H9 (cell line): ENCODE data around the gene CYP2D6. TPM values are rescaled to one million over a fixed set of nuclear protein-coding genes. Genes with fewer than 3 reads are reported as not detected.

Source experiments
- DNase-seq: peaks from one replicate; pipeline ENCODE4 v3.0.0-alpha.2; 2017
- H2AFZ ChIP-seq: one replicate; pipeline ENCODE4 v1.6.1; 2013; ENCODE audit warnings: mild to moderate bottlenecking, low read length, control low read depth, moderate library complexity
- H2AK5ac ChIP-seq: 2 replicates; pipeline ENCODE4 v1.6.1; 2013; ENCODE audit warnings: low read length, control low read depth, mixed read lengths; ENCODE audit not compliant: insufficient read length
- H2BK120ac ChIP-seq: one replicate; pipeline ENCODE4 v1.6.1; 2013; ENCODE audit warnings: low read depth, mild to moderate bottlenecking, low read length, control low read depth, inconsistent platforms; ENCODE audit not compliant: poor library complexity, severe bottlenecking
- H2BK12ac ChIP-seq: 2 replicates; pipeline ENCODE4 v1.6.1; 2013; ENCODE audit warnings: low read length, control low read depth, mixed read lengths, low read depth; ENCODE audit not compliant: insufficient read length
- H2BK15ac ChIP-seq: 2 replicates; pipeline ENCODE4 v1.6.1; 2013; ENCODE audit warnings: low read depth, low read length, control low read depth
- H2BK20ac ChIP-seq: one replicate; pipeline ENCODE4 v1.6.1; 2013; ENCODE audit warnings: low read depth, mild to moderate bottlenecking, low read length, control low read depth, inconsistent platforms; ENCODE audit not compliant: poor library complexity, severe bottlenecking
- H2BK5ac ChIP-seq: 2 replicates; pipeline ENCODE4 v1.6.1; 2013; ENCODE audit warnings: low read length, control low read depth, mixed read lengths; ENCODE audit not compliant: insufficient read length
- H3K14ac ChIP-seq: 2 replicates; pipeline ENCODE4 v1.6.1; 2013; ENCODE audit warnings: low read length, control low read depth; ENCODE audit not compliant: insufficient read depth
- H3K18ac ChIP-seq: 2 replicates; pipeline ENCODE4 v1.6.1; 2013; ENCODE audit warnings: low read depth, mild to moderate bottlenecking, mixed read lengths, low read length, control low read depth; ENCODE audit not compliant: insufficient read length
- H3K23ac ChIP-seq: 2 replicates; pipeline ENCODE4 v1.6.1; 2013; ENCODE audit warnings: low read length, control low read depth, mixed read lengths, low read depth; ENCODE audit not compliant: insufficient read length
- H3K23me2 ChIP-seq: 2 replicates; pipeline ENCODE4 v1.6.1; 2013; ENCODE audit warnings: low read depth, mild to moderate bottlenecking, mixed read lengths, low read length, control low read depth; ENCODE audit not compliant: insufficient read length, poor library complexity, severe bottlenecking
- H3K27ac ChIP-seq: 2 replicates; pipeline ENCODE4 v1.5.1; 2013; ENCODE audit warnings: low read length, control low read depth, mixed read lengths, low read depth; ENCODE audit not compliant: insufficient read length
- H3K27me3 ChIP-seq: 2 replicates; pipeline ENCODE4 v1.6.1; 2013; ENCODE audit warnings: low read length, control low read depth, inconsistent platforms; ENCODE audit not compliant: insufficient read depth
- H3K4ac ChIP-seq: 2 replicates; pipeline ENCODE4 v1.6.1; 2013; ENCODE audit warnings: low read depth, mild to moderate bottlenecking, control low read depth, inconsistent platforms, low read length, moderate library complexity
- H3K4me1 ChIP-seq: 2 replicates; pipeline ENCODE4 v1.6.1; 2013; ENCODE audit warnings: low read length, control low read depth, inconsistent platforms; ENCODE audit not compliant: insufficient read depth
- H3K4me2 ChIP-seq: 2 replicates; pipeline ENCODE4 v1.6.1; 2013; ENCODE audit warnings: low read length, control low read depth, mixed read lengths; ENCODE audit not compliant: insufficient read length, insufficient read depth
- H3K56ac ChIP-seq: 2 replicates; pipeline ENCODE4 v1.6.1; 2013; ENCODE audit warnings: low read depth, mild to moderate bottlenecking, mixed read lengths, low read length, control low read depth; ENCODE audit not compliant: insufficient read length
- H3K79me1 ChIP-seq: 2 replicates; pipeline ENCODE4 v1.6.1; 2013; ENCODE audit warnings: low read depth, mild to moderate bottlenecking, moderate library complexity, low read length, control low read depth, inconsistent platforms; ENCODE audit not compliant: insufficient read depth, poor library complexity, severe bottlenecking
- H3K79me2 ChIP-seq: 2 replicates; pipeline ENCODE4 v1.6.1; 2013; ENCODE audit warnings: low read length, control low read depth, inconsistent platforms; ENCODE audit not compliant: insufficient read depth
- H3K9ac ChIP-seq: 2 replicates; pipeline ENCODE4 v1.6.1; 2013; ENCODE audit warnings: low read length, control low read depth, mixed read lengths; ENCODE audit not compliant: insufficient read length; ENCODE audit errors: extremely low read depth
- H3K9me3 ChIP-seq: one replicate; pipeline ENCODE4 v1.6.1; 2013; ENCODE audit warnings: low read depth, low read length, inconsistent platforms; ENCODE audit not compliant: control insufficient read depth
- H3T11ph ChIP-seq: one replicate; pipeline ENCODE4 v1.6.1; 2013; ENCODE audit warnings: mild to moderate bottlenecking, low read length, control low read depth, inconsistent platforms
- H4K20me1 ChIP-seq: one replicate; pipeline ENCODE4 v1.6.1; 2013; ENCODE audit not compliant: control insufficient read depth, insufficient read length, insufficient read depth
- H4K5ac ChIP-seq: 2 replicates; pipeline ENCODE4 v1.6.1; 2013; ENCODE audit warnings: low read depth, mild to moderate bottlenecking, mixed read lengths, low read length, control low read depth; ENCODE audit not compliant: insufficient read length
- H4K8ac ChIP-seq: replicated peaks from 2 replicates; pipeline ENCODE4 v1.6.1; 2013; ENCODE audit warnings: low read length, control low read depth, mixed read lengths, low read depth; ENCODE audit not compliant: insufficient read length
- H4K91ac ChIP-seq: 2 replicates; pipeline ENCODE4 v1.6.1; 2013; ENCODE audit warnings: low read depth, mild to moderate bottlenecking, moderate library complexity, mixed read lengths, low read length, control low read depth; ENCODE audit not compliant: insufficient read length
- H3K27ac Mint-ChIP-seq, 3 experiments: 2 replicates in 2 of 3; 3 replicates in 1 of 3; pipeline ENCODE4 v1.8.0; 2020 to 2021; ENCODE audit warnings: mixed read lengths in 3 of 3, mild to moderate bottlenecking in 1 of 3, moderate library complexity in 1 of 3
- H3K27me3 Mint-ChIP-seq: 2 replicates; pipeline ENCODE4 v1.8.0; 2021; ENCODE audit warnings: low read depth, mild to moderate bottlenecking, moderate library complexity, mixed read lengths
- H3K36me3 Mint-ChIP-seq, 3 experiments: 2 replicates in 2 of 3; 3 replicates in 1 of 3; pipeline ENCODE4 v1.8.0; 2020 to 2021; ENCODE audit warnings: low read depth in 3 of 3, mixed read lengths in 3 of 3; ENCODE audit not compliant: insufficient read depth in 1 of 3
- H3K4me1 Mint-ChIP-seq, 2 experiments: 2 replicates each; pipeline ENCODE4 v1.8.0; 2020; ENCODE audit warnings: mixed read lengths in 2 of 2
- H3K4me3 Mint-ChIP-seq, 2 experiments: 2 replicates in 1 of 2; 3 replicates in 1 of 2; pipeline ENCODE4 v1.8.0; 2020 to 2021; ENCODE audit warnings: mild to moderate bottlenecking in 2 of 2, mixed read lengths in 2 of 2, moderate library complexity in 1 of 2
- H3K9me3 Mint-ChIP-seq, 2 experiments: 2 replicates in 1 of 2; 3 replicates in 1 of 2; pipeline ENCODE4 v1.8.0; 2020; ENCODE audit warnings: mild to moderate bottlenecking in 2 of 2, mixed read lengths in 2 of 2, moderate library complexity in 1 of 2
- CTCF ChIP-seq: fragments of 200-600 bp; sonication (generic); conservative IDR thresholded peaks from 3 replicates; pipeline ENCODE4 v1.8.0; 2021; ENCODE audit warnings: antibody characterized with exemption, mild to moderate bottlenecking
- WGBS: extraction: QIAGEN DNeasy Blood & Tissue Kit; methylation state at CpG from one replicate; pipeline ENCODE4 v1.1.7; 2013; ENCODE audit warnings: missing lambda C conversion rate, low lambda C conversion rate, mixed read lengths; ENCODE audit not compliant: insufficient read length; ENCODE audit errors: extremely low coverage; 5-methylcytosine and 5-hydroxymethylcytosine counted together
- total RNA-seq: library from RNA; stranded (reverse); gene quantifications from 2 replicates; pipeline ENCODE4 v1.2.1, GENCODE V29; 2021

Gene CYP2D6
- total RNA-seq, 1 experiment from 2014 or later, result 2.3 TPM

- Histone ChIP-seq H2BK120ac (no peak overlapping the region), H3K23ac (no peak overlapping the region), H2AFZ (no peak overlapping the region), H3T11ph (no peak overlapping the region), H3K79me2 (no peaks in the 10 kb centered on the region), H3K4ac (no peak overlapping the region), H2BK20ac (no peak overlapping the region), H3K4me2 (no peak overlapping the region), H3K27me3 (no peaks in the 10 kb centered on the region), H4K8ac (no peak overlapping the region), H2AK5ac (no peak overlapping the region), H3K9ac (no peak overlapping the region), H2BK15ac (peak overlapping the region; percentile 26; the same call in 1 of the 2 replicates), H4K5ac (no peak overlapping the region), H2BK5ac (no peak overlapping the region), H3K9me3 (no peaks in the 10 kb centered on the region), H3K79me1 (no peaks in the 10 kb centered on the region), H4K20me1 (no peaks in the 10 kb centered on the region), H3K56ac (no peak overlapping the region), H3K27ac (no peak overlapping the region), H3K14ac (no peak overlapping the region), H4K91ac (no peak overlapping the region), H2BK12ac (no peak overlapping the region), H3K4me1 (no peaks in the 10 kb centered on the region), H3K23me2 (no peaks in the 10 kb centered on the region), H3K18ac (no peak overlapping the region)
- Mint-ChIP-seq H3K4me3 (no peak overlapping the region), H3K27ac (peak overlapping the region in 2 of 3 experiments; percentile 3 to 89; a peak in 3 of 7 replicates), H3K9me3 (no peaks in the 10 kb centered on the region), H3K36me3 (peaks cover 5 to 42% (median 40%) of the 10 kb centered on the region in 3 experiments; a peak in 6 of 7 replicates), H3K4me1 (peaks cover 5 to 9% of the 10 kb centered on the region in 2 experiments; a peak in 3 of 4 replicates), H3K27me3 (peaks cover 2% of the 10 kb centered on the region; the same call in 1 of the 2 replicates)
- DNase-seq, result no peak
- no peak for TF ChIP-seq CTCF
- WGBS, result no CpG with 5 or more reads among the region's 5 CpGs
Measured at GRCh38 chr22:42164901-42165300, 34.3 kb upstream of the CYP2D6 start.
